MM.1S (cell line): ENCODE data around the gene UBASH3A.

Experiments
- CTCF ChIP-seq: fragments of 300-600 bp; sonication (generic); IDR thresholded peaks from 2 replicates; pipeline ENCODE4 v1.5.1; 2016; ENCODE audit warnings: antibody characterized with exemption, low read length, mixed read lengths
- EZH2 ChIP-seq: fragments of 300-600 bp; sonication (generic); optimal IDR thresholded peaks from 2 replicates; pipeline ENCODE3; 2017; ENCODE audit warnings: low read depth, mild to moderate bottlenecking, antibody characterized with exemption, low read length, mixed read lengths

DNA sequence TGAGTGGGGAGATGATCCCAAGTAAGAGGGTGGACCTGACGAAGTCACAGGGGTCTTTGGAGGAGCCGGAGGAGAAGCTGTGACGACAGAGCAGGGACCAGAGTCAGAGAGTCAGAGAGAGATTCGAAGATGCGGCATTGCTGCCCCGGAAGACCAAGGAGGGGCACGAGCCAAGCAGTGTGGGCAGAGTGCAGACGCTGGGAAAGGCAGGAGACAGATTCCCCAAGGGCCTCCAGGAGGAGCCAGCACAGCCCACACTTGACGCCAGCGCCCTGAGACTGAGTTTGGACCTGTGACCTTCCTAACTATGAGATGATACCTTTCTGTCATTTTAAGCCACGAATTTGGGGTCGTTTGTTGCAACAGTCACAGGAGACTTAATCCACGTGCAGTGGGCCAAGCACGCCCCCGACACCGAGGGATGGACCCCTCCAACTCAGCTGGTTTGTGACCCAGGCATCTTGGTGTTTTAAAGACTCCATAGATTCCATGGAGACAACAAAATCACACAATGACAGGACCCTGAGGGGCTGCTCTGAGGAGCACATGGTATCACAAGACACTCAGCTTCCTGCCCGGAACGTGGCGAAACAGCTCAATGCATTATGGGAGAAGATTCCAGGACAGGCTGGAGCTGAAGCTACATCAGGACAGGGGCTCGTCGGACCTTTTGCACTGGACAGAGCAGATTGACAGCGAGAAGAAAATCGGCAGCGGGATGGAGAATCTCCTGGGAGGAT is 26.3 kb upstream of the UBASH3A start:
- TF ChIP-seq CTCF: no peak
- no peak for TF ChIP-seq EZH2
